GM18909 (cell line): Measurements from ENCODE around the gene ACTG2.
"Not testable (repeated sequence)": the region's sequence is repeated elsewhere in the genome, so short reads cannot be mapped to it uniquely, and the experiment has no call there.

Experiments used
- ATAC-seq: cut with Tn5 transposase; IDR thresholded peaks from one replicate; pipeline ENCODE4 v1.9.1; 2021; ENCODE audit warnings: mild to moderate bottlenecking; ENCODE audit not compliant: unreplicated experiment, poor library complexity

ACTG2 gene

DNA sequence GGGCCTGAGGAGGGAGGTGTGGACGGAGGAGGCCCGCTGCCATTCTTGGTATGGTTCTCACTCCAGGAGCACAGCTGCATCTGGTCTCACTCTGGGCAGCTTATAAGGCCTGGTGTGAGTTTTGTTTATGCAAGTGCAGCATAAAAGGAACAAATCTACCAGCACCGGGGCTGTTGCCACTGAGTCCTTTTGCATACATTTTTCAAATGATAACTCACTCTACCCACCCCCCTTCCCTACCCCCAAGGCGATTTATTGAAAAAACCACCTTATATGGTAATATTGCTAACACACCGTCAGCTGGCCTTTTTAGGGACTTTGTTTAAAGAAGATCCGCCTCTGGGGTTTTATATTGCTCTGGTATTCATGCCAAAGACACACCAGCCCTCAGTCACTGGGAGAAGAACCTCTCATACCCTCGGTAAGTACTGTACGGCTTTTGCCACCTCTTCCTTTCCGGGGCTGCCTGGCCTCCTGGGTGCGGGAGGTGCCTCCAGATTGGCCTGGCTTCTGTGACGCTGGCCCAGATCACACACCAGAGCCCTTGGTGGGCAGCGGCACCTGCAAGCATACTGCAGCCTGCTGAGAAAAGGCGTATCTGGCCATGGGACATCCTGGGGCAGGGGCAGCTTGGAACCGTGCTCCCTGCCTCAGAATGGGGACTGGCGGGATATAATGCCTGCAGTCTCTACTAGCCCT, at the start of gene ACTG2:
ACTG2 (plus strand) TSS at position 378 of the 699 bp plus-strand sequence. CDS start 8,304 bp downstream, outside the sequence.
- ATAC-seq, result no peak

DNA sequence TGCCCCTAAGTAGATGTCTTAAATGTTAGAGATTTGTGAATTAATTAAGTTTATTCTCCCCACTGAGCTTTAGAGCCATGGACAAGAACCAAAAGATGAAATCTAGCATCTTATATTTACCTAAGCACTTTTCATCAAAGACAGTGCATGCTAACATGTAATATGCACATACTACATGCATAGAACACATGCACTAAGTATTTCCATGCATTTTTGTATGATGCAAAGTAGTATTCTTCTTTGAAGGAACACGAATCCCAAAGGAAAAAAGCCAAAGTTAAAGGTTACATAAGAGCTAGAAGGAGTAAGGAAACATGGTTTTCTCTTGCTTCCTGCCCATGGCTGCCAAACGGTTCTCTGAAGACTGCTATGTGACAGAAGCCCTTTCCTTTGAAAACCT, 48.7 kb upstream of the ACTG2 start:
- ATAC-seq, result no peak

DNA sequence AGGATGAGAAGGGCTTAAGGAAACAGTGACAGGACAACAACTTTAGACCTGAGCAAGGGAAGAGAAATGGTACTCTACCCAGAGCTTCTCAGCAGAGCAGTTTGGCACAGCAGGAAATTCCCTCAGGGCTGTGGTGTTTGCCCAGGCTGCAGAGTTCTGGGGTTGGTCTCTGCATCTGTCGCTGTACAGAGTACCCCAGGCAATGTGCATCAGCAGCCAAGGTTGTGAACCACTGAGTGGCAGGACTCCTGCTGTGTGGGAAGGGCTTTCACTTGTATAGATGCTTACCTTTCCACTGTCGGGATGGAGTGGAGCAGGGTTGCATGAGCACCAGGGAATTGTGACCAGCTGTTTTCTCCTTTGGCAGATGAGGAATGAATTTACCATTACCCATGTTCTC, 42.8 kb upstream of the ACTG2 start:
- no peak for ATAC-seq

DNA sequence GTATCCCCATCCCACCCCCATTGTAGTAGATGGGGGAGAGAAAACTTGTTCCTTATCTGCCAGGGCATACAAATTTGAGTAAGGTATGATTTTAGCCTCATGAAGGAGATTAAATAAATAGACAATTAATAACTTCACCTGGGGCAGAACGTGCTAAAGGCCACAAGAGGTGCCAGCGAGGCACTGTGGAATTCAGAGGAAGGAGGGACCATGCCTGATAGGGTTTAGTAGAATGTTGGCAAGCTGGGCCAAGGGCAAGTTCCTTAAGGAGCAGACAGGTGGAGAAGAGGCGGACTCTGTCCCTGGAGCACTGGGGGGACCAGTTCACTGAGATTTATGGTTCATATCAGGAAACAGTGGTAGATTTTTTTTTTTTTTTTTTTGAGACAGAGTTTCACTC, 41.5 kb upstream of the ACTG2 start:
- no peak for ATAC-seq

DNA sequence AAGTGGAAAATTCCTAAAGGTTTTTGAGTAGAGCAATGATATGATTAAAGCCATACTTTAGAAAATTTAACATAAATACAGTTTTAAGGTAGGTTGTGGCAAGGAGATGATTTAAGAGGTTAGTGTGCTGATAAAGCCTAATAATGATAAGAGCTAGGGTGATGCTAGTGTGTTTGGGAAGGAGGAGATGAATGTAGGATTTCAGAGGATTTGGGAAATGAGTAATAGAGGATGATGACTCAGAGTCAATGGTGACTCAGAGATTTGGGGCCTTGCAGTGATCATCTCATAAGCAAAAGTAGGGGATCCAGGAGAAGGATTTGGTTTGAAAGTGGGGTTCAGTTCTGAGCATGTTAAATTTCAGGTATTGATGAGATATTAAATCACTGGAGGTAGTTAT, 40.8 kb upstream of the ACTG2 start:
- no peak for ATAC-seq

GRCh38 chr2:73855526-73855925, 37.3 kb upstream of the ACTG2 start:
- no peak for ATAC-seq

GRCh38 chr2:73856214-73856613, 36.6 kb upstream of the ACTG2 start:
- ATAC-seq, result no peak

GRCh38 chr2:73859721-73860586, 32.9 kb upstream of the ACTG2 start:
- no peak for ATAC-seq

GRCh38 chr2:73862987-73863386, 29.8 kb upstream of the ACTG2 start:
- ATAC-seq, result no peak

GRCh38 chr2:73868204-73868978, 24.4 kb upstream of the ACTG2 start:
- ATAC-seq, result no peak

GRCh38 chr2:73870084-73870483, 22.7 kb upstream of the ACTG2 start:
- ATAC-seq, result no peak

GRCh38 chr2:73877071-73877802, 15.6 kb upstream of the ACTG2 start:
- ATAC-seq, result no peak

- ATAC-seq, result not testable (repeated sequence)
These were observed 14.8 kb upstream of the ACTG2 start for GRCh38 chr2:73877984-73878383.

DNA sequence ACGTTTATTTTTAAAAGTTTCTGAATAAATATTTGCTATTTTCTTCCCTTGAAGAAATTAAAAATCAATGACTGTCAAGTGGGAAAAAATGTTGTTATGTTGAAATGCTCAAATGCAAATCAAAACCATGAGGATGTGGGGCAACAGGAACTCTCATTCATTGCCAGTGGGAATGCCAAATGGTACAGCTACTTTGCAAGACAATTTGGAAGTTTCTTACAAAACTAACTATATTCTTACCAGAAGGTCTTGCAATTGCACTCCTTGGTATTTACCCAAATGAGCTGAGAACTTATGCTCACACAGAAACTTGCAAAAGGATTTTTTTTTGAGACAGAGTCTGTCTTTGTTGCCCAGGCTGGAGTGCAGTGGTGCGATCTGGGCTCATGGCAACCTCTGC, 7.4 kb upstream of the ACTG2 start:
- ATAC-seq, result no peak

GRCh38 chr2:73886357-73886756, 6.5 kb upstream of the ACTG2 start:
- no peak for ATAC-seq

- ATAC-seq, result not testable (repeated sequence)
These were observed 5.0 kb upstream of the ACTG2 start for GRCh38 chr2:73887596-73888353.

DNA sequence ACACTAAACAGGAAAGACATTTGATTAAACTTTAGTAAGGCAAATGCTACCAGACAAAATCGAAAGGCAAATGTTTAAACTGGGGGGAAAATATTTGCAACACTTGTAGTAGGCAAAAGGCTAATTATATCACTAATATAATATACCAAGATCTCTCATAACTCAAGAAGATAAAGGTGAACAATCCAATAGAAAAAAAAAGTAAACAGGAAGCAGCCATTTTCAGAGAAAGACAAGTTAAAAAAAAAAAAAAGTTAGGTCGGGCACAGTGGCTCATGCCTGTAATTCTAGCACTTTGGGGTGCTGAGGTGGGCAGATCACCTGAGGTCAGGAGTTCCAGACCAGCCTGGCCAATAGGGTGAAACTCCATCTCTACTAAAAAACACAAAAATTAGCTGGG, 4.4 kb upstream of the ACTG2 start:
- ATAC-seq, result no peak

GRCh38 chr2:73889206-73889605, 3.6 kb upstream of the ACTG2 start:
- ATAC-seq, result no peak

DNA sequence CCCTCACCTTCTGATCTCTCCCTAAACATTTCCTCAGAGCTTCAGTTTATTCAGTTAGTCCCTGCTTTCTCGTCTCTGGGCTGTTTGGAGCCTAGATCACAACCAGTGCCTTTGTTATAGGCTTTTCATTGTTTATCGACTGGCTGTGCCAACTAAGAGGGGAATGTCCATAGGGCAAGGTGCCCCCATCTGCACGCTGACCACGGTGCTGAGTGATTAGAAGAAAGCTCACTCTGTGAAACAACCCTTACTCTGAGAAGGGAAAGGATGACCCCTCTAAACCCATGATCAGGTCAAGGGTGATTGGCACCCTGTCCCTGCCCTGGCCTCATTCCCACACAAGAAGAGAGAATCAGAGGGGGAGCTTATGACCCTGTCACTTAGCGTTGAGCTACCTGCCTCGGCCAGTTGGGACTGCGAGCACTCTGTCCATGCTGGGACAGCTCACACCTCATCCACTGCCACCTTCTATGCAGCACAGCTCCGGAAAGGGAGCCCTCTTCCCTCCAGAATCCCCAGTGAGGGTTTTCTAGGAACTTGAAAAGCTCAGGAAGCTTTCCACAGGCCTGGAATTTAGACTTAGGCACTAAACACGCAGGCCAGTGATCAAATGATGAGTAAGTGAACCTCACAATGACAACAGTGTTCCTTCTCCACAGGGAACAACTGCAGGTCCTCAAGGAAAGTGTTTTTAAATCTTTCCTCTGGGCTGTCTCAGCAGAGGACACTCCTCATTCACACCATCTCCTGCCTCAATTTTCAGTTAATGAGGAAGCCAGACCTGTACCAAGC, 2.3 kb upstream of the ACTG2 start:
- no peak for ATAC-seq
